Gastrocnemius medialis (tissue), 4 donors: ENCODE data around the gene CLCN2.

Experiments
- POLR2A ChIP-seq, 2 donors: fragments of 450-650 bp; IDR thresholded peaks; one replicate each; pipeline ENCODE4 v1.6.1; 2017; ENCODE audit warnings: antibody characterized with exemption in 2 of 2, mild to moderate bottlenecking in 2 of 2, moderate library complexity in 2 of 2
- TF ChIP-seq, protein P1 (sequence below), 5 experiments: fragments of 450-650 bp in 3 of 5; fragments of 200-600 bp in 2 of 5; sonication (generic) in 2 of 5; IDR thresholded peaks in 4 of 5; conservative IDR thresholded peaks in 1 of 5; 1 replicate in 4 of 5; 2 replicates in 1 of 5; pipeline ENCODE4 v1.5.1; 2016 to 2019; ENCODE audit warnings: antibody characterized with exemption in 5 of 5, mild to moderate bottlenecking in 3 of 5, moderate library complexity in 3 of 5

DNA sequence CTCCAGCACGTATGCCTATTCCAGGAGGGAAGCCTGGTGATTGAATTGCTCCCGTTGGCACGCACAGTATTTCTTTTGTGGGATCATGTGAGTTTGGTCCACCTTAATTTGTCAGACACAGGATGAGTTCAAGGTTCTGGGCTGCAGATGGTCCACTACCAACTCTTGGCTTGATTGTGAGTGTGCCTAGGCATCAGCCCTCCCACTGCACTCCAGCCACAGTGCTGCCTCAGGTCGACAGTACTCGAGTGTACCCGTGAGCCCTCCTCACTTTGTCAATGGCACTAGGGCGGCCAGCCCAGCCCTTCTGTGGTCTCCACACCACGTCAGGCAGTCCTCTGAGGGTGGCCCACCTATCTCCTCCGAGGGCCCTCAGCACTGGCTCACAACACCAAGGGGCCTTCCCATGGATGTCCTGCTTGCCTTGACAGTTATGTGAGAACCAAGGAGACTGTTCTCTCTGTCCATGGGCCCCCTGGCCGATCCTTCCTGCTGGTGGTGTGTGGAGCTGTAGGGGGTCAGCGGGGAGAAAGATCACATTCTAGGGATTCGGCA, 48.6 kb upstream of the CLCN2 start:
- TF ChIP-seq, protein P1, sequence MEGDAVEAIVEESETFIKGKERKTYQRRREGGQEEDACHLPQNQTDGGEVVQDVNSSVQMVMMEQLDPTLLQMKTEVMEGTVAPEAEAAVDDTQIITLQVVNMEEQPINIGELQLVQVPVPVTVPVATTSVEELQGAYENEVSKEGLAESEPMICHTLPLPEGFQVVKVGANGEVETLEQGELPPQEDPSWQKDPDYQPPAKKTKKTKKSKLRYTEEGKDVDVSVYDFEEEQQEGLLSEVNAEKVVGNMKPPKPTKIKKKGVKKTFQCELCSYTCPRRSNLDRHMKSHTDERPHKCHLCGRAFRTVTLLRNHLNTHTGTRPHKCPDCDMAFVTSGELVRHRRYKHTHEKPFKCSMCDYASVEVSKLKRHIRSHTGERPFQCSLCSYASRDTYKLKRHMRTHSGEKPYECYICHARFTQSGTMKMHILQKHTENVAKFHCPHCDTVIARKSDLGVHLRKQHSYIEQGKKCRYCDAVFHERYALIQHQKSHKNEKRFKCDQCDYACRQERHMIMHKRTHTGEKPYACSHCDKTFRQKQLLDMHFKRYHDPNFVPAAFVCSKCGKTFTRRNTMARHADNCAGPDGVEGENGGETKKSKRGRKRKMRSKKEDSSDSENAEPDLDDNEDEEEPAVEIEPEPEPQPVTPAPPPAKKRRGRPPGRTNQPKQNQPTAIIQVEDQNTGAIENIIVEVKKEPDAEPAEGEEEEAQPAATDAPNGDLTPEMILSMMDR (IDR thresholded peaks at IDR 0.05 in 4 of 5, conservative IDR thresholded peaks at IDR 0.05 in 1 of 5), result no peak
- no peak for TF ChIP-seq POLR2A (IDR thresholded peaks at IDR 0.05)
